AG08395 (cell line): ENCODE data around the gene BLOC1S6.

ENCODE experiments used
- DNase-seq: peaks from one replicate; pipeline ENCODE4 v3.0.0; 2012; ENCODE audit warnings: mixed read lengths, low spot score

The BLOC1S6 gene

GRCh38 chr15:45588219-45588875 lies 1.2 kb downstream of the BLOC1S6 start:
- DNase-seq, result no peak

GRCh38 chr15:45589256-45589655 lies 2.1 kb downstream of the BLOC1S6 start:
- DNase-seq, result no peak

GRCh38 chr15:45594319-45594718 lies 7.1 kb downstream of the BLOC1S6 start:
- no peak for DNase-seq

GRCh38 chr15:45594835-45595530 lies 7.8 kb downstream of the BLOC1S6 start:
- no peak for DNase-seq

- DNase-seq, result no peak
These were observed 16.7 kb downstream of the BLOC1S6 start for GRCh38 chr15:45603881-45604280.

- no peak for DNase-seq
These were observed 17.1 kb downstream of the BLOC1S6 start for GRCh38 chr15:45604326-45604725.

- no peak for DNase-seq
These were observed 19.2 kb downstream of the BLOC1S6 start for GRCh38 chr15:45606413-45606812.

GRCh38 chr15:45606841-45607240 lies 19.7 kb downstream of the BLOC1S6 start:
- DNase-seq, result no peak

GRCh38 chr15:45611305-45611704 lies 24.1 kb downstream of the BLOC1S6 start:
- peak; percentile 41 for DNase-seq

GRCh38 chr15:45612790-45613415 lies 25.7 kb downstream of the BLOC1S6 start:
- peak; percentile 19 for DNase-seq

- no peak for DNase-seq
These were observed 29.7 kb downstream of the BLOC1S6 start for GRCh38 chr15:45616901-45617323.

GRCh38 chr15:45618813-45619212 lies 31.6 kb downstream of the BLOC1S6 start:
- DNase-seq, result no peak

GRCh38 chr15:45628136-45628535 lies 41.0 kb downstream of the BLOC1S6 start:
- DNase-seq, result no peak

GRCh38 chr15:45630917-45631691 lies 43.9 kb downstream of the BLOC1S6 start:
- DNase-seq, result peak; percentile 92

- peak; percentile 23 for DNase-seq
These were observed 44.6 kb downstream of the BLOC1S6 start for GRCh38 chr15:45631776-45632175.

GRCh38 chr15:45634432-45635190 lies 47.4 kb downstream of the BLOC1S6 start, which contains the start of gene SQOR:
TSS of gene SQOR (plus strand) at chr15:45635029. CDS start at chr15:45658924, 23,895 bp downstream.
- DNase-seq, result peak; percentile 72

- no peak for DNase-seq
These were observed 48.0 kb downstream of the BLOC1S6 start for GRCh38 chr15:45635191-45635638.

GRCh38 chr15:45635763-45636292 lies 48.6 kb downstream of the BLOC1S6 start:
- no peak for DNase-seq

GRCh38 chr15:45637141-45637540 lies 50.0 kb downstream of the BLOC1S6 start:
- DNase-seq, result no peak

GRCh38 chr15:45637552-45638033 lies 50.4 kb downstream of the BLOC1S6 start:
- peak; percentile 60 for DNase-seq

GRCh38 chr15:45640616-45641015 lies 53.4 kb downstream of the BLOC1S6 start:
- peak; percentile 86 for DNase-seq
